PC-3 (cell line): ENCODE measurements around the gene CCBE1.

ENCODE experiments used
- EZH2 ChIP-seq: fragments of 300-600 bp; sonication (generic); IDR thresholded peaks from one replicate; pipeline ENCODE4 v1.6.1; 2017; ENCODE audit warnings: antibody characterized with exemption, mild to moderate bottlenecking, low read length; ENCODE audit not compliant: unreplicated experiment
- TF ChIP-seq, protein P1 (sequence below): fragments of 300-600 bp; sonication (generic); conservative IDR thresholded peaks from 2 replicates; pipeline ENCODE4 v1.5.1; 2017; ENCODE audit warnings: antibody characterized with exemption, low read depth, mild to moderate bottlenecking, low read length

GRCh38 chr18:59649591-59649990 is 47.6 kb downstream of the CCBE1 start:
- TF ChIP-seq, protein P1, sequence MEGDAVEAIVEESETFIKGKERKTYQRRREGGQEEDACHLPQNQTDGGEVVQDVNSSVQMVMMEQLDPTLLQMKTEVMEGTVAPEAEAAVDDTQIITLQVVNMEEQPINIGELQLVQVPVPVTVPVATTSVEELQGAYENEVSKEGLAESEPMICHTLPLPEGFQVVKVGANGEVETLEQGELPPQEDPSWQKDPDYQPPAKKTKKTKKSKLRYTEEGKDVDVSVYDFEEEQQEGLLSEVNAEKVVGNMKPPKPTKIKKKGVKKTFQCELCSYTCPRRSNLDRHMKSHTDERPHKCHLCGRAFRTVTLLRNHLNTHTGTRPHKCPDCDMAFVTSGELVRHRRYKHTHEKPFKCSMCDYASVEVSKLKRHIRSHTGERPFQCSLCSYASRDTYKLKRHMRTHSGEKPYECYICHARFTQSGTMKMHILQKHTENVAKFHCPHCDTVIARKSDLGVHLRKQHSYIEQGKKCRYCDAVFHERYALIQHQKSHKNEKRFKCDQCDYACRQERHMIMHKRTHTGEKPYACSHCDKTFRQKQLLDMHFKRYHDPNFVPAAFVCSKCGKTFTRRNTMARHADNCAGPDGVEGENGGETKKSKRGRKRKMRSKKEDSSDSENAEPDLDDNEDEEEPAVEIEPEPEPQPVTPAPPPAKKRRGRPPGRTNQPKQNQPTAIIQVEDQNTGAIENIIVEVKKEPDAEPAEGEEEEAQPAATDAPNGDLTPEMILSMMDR: no peak
- TF ChIP-seq EZH2: no peak
